HG02610 (cell line): ENCODE measurements around the gene TMEM132A.

ENCODE experiments used
- ATAC-seq: cut with Tn5 transposase; IDR thresholded peaks from one replicate; pipeline ENCODE4 v1.9.1; 2021; ENCODE audit warnings: mild to moderate bottlenecking, moderate library complexity; ENCODE audit not compliant: unreplicated experiment

The TMEM132A gene, protein sequence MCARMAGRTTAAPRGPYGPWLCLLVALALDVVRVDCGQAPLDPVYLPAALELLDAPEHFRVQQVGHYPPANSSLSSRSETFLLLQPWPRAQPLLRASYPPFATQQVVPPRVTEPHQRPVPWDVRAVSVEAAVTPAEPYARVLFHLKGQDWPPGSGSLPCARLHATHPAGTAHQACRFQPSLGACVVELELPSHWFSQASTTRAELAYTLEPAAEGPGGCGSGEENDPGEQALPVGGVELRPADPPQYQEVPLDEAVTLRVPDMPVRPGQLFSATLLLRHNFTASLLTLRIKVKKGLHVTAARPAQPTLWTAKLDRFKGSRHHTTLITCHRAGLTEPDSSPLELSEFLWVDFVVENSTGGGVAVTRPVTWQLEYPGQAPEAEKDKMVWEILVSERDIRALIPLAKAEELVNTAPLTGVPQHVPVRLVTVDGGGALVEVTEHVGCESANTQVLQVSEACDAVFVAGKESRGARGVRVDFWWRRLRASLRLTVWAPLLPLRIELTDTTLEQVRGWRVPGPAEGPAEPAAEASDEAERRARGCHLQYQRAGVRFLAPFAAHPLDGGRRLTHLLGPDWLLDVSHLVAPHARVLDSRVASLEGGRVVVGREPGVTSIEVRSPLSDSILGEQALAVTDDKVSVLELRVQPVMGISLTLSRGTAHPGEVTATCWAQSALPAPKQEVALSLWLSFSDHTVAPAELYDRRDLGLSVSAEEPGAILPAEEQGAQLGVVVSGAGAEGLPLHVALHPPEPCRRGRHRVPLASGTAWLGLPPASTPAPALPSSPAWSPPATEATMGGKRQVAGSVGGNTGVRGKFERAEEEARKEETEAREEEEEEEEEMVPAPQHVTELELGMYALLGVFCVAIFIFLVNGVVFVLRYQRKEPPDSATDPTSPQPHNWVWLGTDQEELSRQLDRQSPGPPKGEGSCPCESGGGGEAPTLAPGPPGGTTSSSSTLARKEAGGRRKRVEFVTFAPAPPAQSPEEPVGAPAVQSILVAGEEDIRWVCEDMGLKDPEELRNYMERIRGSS

GRCh38 chr11:60924110-60924905, at the start of gene TMEM132A:
TMEM132A (plus strand) TSS chr11:60924460; CDS start chr11:60924634, 174 bp downstream.
- ATAC-seq = no peak

DNA sequence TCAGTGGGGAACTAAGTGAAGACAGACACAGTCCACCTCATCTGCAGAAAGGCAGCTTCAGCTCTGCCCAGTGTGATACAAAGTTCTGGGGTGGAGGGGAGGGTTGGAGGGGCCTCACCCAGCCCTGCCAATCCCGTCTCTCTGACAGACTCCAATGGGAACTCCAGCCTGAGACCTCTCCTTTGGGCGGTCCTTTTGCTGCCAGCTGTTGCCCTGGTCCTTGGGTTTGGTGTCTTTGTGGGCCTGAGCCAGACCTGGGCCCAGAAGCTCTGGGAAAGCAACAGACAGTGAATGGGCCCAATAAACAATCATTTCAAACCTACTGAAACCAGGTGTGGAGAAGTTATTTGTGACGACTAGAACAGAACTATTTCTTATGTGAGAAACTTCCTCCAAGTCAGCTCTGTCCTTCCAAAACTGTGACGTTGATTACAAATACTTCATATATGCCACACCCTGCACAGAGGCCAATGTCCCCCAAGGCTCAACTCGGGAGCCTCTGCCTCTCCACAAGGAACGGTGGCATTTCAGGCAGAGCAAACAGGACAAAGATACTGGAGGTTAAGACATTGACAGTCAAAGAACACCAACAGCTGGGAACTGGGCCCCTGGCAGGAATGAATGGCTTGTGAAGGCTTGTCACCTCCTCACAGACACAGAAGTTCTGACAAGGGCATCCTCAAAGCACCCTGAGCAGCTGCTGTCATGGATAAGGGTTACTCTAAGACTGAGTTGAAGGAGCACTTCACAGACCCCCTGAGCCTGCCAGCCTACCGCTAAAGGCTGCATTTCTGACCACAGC, 48.7 kb upstream of the TMEM132A start:
- ATAC-seq = no peak

GRCh38 chr11:60876168-60876485, 48.1 kb upstream of the TMEM132A start:
- ATAC-seq = no peak

DNA sequence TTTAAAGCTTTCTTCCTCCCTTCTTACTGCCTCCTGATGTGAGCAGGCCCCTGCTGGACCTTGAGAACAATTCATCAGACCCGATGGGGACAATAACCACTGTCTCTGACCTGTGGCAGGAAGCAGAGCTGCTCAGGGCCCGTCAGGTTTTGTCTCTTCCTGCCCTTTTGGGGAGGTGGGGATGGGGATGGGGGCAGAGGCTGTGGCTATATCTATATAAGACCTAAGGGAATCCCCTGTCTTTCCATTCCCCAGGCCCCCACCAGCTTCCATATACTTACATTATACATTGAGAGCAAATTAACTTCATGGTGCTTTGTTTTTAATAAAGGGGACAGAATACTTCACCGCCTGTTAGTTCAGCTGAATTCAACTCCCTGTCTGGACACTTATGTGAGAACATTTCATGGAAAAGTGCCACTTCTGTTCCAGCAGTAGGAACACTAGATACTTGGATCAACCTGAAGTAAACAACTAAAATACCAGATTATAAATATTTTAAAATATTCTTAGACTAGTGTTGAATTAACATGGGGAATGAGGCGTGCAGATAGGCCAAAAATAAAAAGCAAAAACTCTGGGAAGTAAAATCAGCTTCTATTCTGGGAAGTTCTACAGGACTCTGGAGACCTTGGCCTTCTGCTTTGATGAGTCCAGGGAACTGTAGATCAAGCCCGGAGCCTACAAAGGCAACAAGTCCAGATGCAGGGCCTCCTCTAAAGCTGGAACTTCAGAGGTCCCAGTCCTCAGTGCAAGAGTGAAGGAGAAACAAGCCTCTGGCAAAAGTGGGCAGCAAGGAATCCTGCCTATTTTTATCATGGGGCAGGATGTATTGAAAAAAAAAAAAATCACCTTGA, 45.8 kb upstream of the TMEM132A start:
- ATAC-seq = no peak

- ATAC-seq = no peak
Observed at GRCh38 chr11:60879104-60879503, 45.2 kb upstream of the TMEM132A start.

GRCh38 chr11:60879971-60880588, 44.2 kb upstream of the TMEM132A start:
- ATAC-seq = no peak

DNA sequence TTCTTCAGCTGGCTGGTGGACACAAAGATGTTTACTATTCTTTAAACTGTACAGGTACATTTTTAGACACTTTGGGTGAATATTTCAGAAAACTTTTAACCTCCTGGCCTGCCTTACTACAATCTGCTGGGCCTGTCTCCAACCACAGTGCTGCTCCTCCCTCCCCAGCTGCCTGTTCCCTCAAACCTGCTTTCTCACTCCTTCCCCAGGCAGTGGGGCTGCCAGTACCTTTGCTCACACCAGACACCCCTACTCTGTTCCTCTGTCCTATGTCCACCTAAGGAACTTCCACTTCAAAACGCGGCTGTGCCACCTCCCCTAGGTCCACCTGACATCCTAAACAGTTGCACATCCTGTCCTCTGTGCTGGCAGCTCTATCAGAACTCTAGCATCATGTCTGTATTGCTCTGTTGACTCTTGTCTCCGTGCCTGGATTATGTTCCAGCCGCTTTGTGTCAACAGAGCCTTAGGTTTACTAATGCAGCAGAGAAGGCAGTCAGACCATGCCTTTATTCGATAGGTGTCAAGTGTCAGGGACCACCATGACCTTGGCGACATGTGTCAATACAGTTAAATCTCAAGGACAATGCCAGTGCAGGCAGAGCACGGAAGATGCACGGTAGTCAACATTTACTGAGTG, 43.5 kb upstream of the TMEM132A start:
- ATAC-seq = no peak

- no peak for ATAC-seq
Observed at GRCh38 chr11:60887556-60887955, 36.7 kb upstream of the TMEM132A start.

GRCh38 chr11:60889869-60890311, 34.4 kb upstream of the TMEM132A start:
- no peak for ATAC-seq

- ATAC-seq = no peak
Observed at GRCh38 chr11:60890696-60891095, 33.6 kb upstream of the TMEM132A start.

DNA sequence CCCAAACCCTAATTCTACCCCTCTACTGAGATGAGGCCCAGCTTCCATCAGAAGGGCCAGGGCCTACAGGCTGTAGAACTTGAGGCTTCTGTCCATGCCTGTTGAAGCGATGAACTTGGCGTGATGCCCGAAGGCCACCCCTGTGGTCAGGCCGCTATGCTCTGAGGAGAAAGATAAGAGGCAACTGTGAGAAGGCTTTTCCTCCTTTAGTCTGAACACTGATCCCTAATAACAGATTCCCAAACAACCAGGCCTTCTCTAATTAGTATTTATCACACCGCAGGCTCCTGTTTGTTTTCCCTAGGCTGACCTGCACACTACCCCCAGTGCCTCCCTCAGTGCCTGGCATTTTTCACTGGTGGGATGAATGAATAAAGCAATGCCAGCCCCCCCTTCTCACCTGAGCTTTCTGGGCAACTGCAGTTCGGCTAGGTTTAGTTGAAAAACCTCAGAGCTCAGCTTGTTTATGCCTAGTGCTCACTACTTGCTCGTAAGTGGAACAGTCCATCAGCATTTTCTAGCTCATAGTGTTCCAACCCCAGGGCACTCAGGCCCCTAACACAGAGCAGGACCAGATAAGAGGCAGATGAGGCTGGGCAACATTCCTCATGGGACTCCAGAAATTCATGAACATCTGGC, 33.0 kb upstream of the TMEM132A start:
- ATAC-seq = no peak

GRCh38 chr11:60895687-60896086, 28.6 kb upstream of the TMEM132A start:
- no peak for ATAC-seq

DNA sequence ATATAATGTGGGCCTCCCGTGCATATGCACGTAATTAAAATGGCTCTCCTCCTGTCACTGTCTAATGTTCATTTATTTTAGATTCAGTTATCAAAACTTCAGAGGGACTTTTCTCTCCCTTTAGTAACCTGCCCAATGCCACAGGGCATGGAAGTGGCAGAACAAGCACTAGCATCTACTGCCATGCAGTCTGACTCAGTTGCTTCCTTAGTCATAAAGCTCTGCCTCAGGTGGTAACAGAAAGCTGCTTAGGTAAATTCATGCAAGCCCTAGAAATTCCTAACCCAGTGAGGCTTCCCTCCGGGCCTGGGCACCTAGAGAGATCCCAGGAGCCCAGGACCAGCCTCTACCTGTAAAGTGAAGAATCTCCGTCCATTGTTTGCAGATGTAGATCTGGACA, 26.8 kb upstream of the TMEM132A start:
- ATAC-seq = no peak

- no peak for ATAC-seq
Observed at GRCh38 chr11:60899046-60899936, 25.0 kb upstream of the TMEM132A start.

- ATAC-seq = no peak
Observed at GRCh38 chr11:60899977-60900376, 24.3 kb upstream of the TMEM132A start.

- no peak for ATAC-seq
Observed at GRCh38 chr11:60900673-60901404, 23.4 kb upstream of the TMEM132A start.
